GM12874 (cell line): ENCODE measurements around the gene AKR7A2.

Experiments used
- TF ChIP-seq, protein P1 (sequence below): IDR thresholded peaks from 2 replicates; pipeline ENCODE4 v1.5.1; 2011; ENCODE audit warnings: low read depth, mild to moderate bottlenecking, control low read depth, low read length, moderate library complexity; ENCODE audit not compliant: insufficient read depth

The AKR7A2 gene

DNA sequence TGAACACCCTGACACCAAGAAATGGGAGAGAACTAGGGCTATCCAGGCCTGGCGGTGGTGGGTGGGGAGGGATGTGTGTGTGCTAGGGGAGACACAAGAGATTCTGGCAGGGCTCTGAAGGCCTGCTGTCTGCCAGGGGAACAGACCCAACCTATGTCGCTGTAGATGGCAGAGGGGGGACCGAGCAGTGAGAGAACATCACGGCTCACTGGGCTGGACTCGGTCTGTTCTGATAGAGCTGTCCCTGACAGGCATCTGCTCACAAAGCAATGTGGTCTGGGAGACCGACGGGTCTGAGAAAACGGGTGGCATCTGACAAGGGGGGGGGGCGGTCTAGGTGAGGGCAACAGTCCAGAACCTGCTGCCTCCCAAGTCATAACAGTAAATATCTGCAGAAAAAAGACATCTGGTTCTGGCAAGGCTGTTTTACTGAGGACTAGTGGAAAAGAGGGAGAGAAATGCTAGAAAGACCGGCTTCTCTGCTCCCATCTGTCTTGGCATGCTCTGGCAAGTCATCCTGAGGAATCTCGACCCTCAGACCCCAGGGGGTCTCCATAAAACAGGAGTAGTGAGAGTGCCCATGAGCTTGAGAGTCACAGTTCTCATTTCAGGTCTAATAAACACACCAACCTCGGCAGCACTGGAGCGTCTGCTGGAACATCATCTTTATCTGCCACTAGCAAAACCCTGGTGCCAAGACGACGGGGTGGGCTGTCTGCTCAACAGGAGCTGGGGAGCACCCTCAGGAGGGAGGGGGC is 36.7 kb upstream of the AKR7A2 start:
- TF ChIP-seq, protein P1, sequence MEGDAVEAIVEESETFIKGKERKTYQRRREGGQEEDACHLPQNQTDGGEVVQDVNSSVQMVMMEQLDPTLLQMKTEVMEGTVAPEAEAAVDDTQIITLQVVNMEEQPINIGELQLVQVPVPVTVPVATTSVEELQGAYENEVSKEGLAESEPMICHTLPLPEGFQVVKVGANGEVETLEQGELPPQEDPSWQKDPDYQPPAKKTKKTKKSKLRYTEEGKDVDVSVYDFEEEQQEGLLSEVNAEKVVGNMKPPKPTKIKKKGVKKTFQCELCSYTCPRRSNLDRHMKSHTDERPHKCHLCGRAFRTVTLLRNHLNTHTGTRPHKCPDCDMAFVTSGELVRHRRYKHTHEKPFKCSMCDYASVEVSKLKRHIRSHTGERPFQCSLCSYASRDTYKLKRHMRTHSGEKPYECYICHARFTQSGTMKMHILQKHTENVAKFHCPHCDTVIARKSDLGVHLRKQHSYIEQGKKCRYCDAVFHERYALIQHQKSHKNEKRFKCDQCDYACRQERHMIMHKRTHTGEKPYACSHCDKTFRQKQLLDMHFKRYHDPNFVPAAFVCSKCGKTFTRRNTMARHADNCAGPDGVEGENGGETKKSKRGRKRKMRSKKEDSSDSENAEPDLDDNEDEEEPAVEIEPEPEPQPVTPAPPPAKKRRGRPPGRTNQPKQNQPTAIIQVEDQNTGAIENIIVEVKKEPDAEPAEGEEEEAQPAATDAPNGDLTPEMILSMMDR, result no peak

DNA sequence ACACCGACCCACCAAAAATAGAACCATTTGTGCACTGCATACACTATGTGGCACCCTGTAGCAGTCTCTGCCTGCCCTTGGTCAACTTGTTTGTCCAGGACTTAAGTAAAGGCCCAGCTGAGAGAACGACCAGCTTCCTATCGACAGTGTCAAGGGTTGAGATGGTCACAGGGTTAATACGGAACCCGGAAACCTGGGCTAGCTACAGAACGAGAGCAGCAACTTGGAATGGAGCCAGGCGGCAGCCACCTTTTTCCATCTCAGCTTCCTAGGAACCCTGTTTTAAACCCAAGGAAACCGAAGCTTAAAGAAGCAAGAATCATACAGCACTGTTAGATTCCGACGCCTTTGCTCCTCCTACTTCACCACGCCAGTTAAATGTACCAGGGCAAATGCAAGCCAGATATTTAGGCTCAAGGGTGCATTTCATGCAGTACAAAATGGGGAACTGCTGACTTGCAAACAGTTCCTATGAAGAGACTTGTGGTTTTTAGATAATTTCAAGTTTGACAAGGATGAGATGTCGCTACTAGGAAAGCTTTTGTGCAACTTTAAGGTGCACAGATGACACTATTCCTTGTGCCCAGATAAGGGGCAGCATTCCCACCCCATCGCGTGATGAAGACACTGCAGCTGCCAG is 35.7 kb upstream of the AKR7A2 start:
- TF ChIP-seq, protein P1, result no peak

DNA sequence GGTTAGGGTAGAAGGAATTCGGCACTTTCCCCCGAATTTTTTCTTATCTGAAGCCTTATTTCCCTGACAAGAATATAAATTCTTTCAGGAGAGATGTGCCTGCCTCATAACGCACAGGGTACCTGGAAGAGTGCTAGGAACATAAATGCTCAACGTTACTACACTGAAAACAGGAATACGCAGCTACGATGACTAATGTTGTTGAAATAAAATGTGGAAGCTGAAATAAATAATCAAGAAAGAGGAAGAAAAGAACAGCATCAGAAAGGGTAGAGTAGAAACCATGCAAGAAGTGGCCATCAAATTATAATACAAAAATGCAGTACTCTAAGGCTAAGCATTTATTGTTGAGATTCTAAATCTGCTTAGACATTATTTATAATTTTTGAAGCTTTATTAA is 34.1 kb upstream of the AKR7A2 start:
- TF ChIP-seq, protein P1, result no peak

DNA sequence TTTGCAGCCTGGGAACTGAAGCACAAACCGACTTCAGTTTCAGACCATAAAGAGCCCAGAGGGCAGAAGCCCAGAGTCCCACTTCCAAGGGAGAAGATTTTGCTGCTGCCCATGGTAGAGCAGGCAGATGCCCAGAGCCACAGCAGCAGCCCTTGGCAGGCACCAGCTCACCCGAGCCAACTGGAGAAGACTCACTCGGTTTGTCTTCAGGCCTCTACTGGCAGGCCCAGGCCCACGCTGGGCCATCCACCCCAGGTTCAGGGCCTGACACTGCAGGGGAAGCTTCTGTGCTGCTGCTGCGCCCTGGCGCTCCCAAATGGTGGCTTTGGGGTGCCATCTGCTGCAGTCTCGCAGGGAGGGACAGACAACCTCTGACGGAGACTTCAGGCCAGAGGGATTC is 33.4 kb upstream of the AKR7A2 start:
- TF ChIP-seq, protein P1, result no peak

DNA sequence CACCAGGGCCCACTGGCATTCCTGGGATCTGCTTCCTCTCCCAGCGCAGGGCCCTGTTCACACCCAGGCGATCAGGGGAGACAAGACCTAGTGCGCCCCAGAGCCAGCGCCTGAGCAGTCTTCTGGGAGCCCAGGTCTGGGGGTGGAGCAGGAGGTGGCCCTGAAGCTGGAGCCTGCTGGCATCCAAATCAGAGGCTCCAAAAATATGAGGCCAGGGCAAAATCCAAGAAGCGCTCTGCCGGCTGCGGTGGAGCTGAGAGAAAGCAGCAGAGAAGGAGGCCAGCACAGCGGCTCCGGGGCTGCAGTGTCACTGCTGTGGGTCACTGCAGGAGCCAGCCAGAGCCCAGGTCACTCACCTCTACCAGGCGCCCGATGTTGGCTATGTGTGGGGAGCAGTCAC is 32.9 kb upstream of the AKR7A2 start:
- TF ChIP-seq, protein P1, result no peak

DNA sequence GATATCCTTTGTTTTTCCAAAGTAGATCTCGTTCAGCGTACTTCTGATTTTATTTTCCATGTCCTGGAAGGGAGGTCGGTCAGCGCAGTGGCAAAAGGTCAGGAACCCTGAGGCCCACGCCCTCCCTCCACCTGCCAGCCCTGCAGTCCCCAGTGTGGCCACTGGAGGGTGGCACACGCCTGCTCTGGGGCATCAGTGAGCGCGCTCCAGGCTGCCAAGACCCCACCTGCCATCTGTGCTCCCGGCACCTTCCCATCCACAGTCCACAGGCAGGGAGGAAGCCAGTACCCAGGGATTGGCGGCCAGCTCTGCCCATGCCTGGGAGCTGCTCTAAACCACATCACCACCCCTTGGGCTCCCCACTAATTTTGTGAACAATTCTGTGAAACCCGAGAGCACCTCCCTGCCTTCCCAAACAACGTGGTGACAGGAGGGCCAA is 32.4 kb upstream of the AKR7A2 start:
- TF ChIP-seq, protein P1, result peak; percentile 93

DNA sequence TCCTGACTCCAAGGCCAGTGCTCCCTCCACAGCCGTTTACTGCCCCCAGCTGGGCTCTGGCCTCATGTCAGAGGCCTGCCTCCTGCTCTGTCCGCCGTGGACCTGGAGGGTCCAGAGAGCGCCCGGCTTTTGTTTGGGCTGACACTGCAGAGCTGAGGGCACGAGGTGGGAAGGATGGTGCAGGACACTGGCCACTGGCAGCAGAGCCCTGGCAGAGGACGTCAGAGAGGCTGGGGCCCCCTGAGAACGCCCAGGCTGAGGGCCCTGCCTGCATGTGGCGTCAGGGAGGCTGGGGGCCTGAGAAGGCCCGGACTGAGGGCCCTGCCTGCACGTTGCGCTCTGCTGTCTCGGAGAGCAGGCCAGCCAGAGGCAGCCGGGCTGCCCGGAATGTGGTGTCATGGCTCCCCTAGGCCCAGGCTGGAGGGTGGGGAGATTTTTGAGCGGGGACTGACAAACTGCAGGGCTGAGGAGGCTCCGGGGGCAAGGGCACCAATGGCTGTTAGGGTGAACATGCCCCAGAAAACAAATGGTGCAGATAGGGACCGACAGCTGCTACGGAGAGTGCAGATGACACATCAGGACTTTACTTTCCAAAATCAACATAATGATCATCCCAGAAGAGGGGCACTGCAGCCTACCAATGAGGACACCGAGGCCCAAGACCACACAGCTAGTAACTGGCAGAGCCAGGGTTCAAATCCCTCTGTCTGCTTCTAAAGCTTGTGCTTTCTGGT is 31.8 kb upstream of the AKR7A2 start:
- TF ChIP-seq, protein P1, result no peak
